Activated CD8-positive, alpha-beta T cell treated with anti-CD3 and anti-CD28 coated beads for 36 hours (primary cell): ENCODE data around the gene TBX1. TPM values are rescaled to one million over a fixed set of nuclear protein-coding genes. Genes with fewer than 3 reads are reported as not detected.
A peak's percentile ranks its signal among the peaks of the same experiment; 100 is the strongest.

ENCODE experiments used
- ATAC-seq: fragments of 200-7000 bp; cut with Tn5 transposase; one replicate; pipeline ENCODE4 v1.10.0; 2021; ENCODE audit warnings: mild to moderate bottlenecking, moderate library complexity
- CTCF ChIA-PET: fragments of 350-600 bp; sonication (Branson Sonifier 250); formaldehyde crosslinking; loops from one replicate; lab custom pipeline; 2021; ENCODE audit warnings: antibody characterized with exemption; lab: Charles Lee
- POLR2A ChIA-PET: fragments of 350-600 bp; sonication (Branson Sonifier 250); formaldehyde crosslinking; loops from one replicate; lab custom pipeline; 2021; ENCODE audit warnings: antibody characterized with exemption; lab: Charles Lee
- DNase-seq: peaks from one replicate; pipeline ENCODE4 v3.0.0-alpha.2; 2020
- H3K27ac Mint-ChIP-seq: one replicate; pipeline ENCODE4 v1.8.0; 2021; ENCODE audit warnings: mild to moderate bottlenecking, mixed read lengths
- H3K27me3 Mint-ChIP-seq: one replicate; pipeline ENCODE4 v1.8.0; 2021; ENCODE audit warnings: mixed read lengths
- H3K36me3 Mint-ChIP-seq: one replicate; pipeline ENCODE4 v1.8.0; 2021; ENCODE audit warnings: low read depth, mixed read lengths
- H3K4me1 Mint-ChIP-seq: one replicate; pipeline ENCODE4 v1.8.0; 2021; ENCODE audit warnings: low read depth, mixed read lengths
- H3K4me3 Mint-ChIP-seq: one replicate; pipeline ENCODE4 v1.8.0; 2021; ENCODE audit warnings: mild to moderate bottlenecking, moderate library complexity, mixed read lengths
- H3K9me3 Mint-ChIP-seq: one replicate; pipeline ENCODE4 v1.8.0; 2021; ENCODE audit warnings: mixed read lengths
- intact Hi-C: fragments of 100-400 bp; cut with micrococcal nuclease; formaldehyde crosslinking; loops from one replicate; pipeline ENCODE4 v1.10.0; 2022
- total RNA-seq, 2 experiments: library from RNA; stranded (reverse); gene quantifications; one replicate each; pipeline ENCODE4 v1.2.3, GENCODE V29; 2021
- TF ChIP-seq, protein P1 (sequence below): fragments of 200-600 bp; IDR thresholded peaks from one replicate; pipeline ENCODE4 v1.8.0; 2022; ENCODE audit warnings: antibody characterized with exemption, mild to moderate bottlenecking

The TBX1 gene
- total RNA-seq, 2 experiments from 2014 or later = not detected

- ATAC-seq (peak; percentile 13), DNase-seq (no peak)
- Mint-ChIP-seq H3K27ac (no peak overlapping the region), H3K4me1 (peaks cover 14% of the 10 kb centered on the region), H3K36me3 (no peaks in the 10 kb centered on the region), H3K4me3 (peak overlapping the region; percentile 55), H3K27me3 (peaks cover 53% of the 10 kb centered on the region), H3K9me3 (no peaks in the 10 kb centered on the region)
- intact Hi-C loops = no loop called here
- POLR2A ChIA-PET = no interaction called here
- CTCF ChIA-PET = interaction anchor here (1.0 to 2.0 kb wide), 4 partner anchors 35 to 145 kb away, joined by 3 to 7 read pairs (median 4); no protein-coding TSS in a partner anchor
- TF ChIP-seq, protein P1, sequence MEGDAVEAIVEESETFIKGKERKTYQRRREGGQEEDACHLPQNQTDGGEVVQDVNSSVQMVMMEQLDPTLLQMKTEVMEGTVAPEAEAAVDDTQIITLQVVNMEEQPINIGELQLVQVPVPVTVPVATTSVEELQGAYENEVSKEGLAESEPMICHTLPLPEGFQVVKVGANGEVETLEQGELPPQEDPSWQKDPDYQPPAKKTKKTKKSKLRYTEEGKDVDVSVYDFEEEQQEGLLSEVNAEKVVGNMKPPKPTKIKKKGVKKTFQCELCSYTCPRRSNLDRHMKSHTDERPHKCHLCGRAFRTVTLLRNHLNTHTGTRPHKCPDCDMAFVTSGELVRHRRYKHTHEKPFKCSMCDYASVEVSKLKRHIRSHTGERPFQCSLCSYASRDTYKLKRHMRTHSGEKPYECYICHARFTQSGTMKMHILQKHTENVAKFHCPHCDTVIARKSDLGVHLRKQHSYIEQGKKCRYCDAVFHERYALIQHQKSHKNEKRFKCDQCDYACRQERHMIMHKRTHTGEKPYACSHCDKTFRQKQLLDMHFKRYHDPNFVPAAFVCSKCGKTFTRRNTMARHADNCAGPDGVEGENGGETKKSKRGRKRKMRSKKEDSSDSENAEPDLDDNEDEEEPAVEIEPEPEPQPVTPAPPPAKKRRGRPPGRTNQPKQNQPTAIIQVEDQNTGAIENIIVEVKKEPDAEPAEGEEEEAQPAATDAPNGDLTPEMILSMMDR = no peak
These were observed 5.1 kb downstream of the TBX1 start for GRCh38 chr22:19765477-19766239.

- peaks cover 53% of the 10 kb centered on the region for H3K27me3 Mint-ChIP-seq
- no peaks in the 10 kb centered on the region for H3K9me3 Mint-ChIP-seq
- H3K4me1 Mint-ChIP-seq = peaks cover 14% of the 10 kb centered on the region
- no peaks in the 10 kb centered on the region for H3K36me3 Mint-ChIP-seq
- POLR2A ChIA-PET = no interaction called here
- intact Hi-C loops = no loop called here
- CTCF ChIA-PET = interaction anchor here (1.0 to 2.0 kb wide), 3 partner anchors 36 to 144 kb away, joined by 3 to 7 read pairs (median 3); no protein-coding TSS in a partner anchor
- DNase-seq (no peak), ATAC-seq (no peak)
- H3K4me3 Mint-ChIP-seq = no peak overlapping the region
- TF ChIP-seq, protein P1 = no peak
- H3K27ac Mint-ChIP-seq = no peak overlapping the region
These were observed 5.6 kb downstream of the TBX1 start for GRCh38 chr22:19766240-19766510.

GRCh38 chr22:19766511-19767426 lies 6.2 kb downstream of the TBX1 start:
- CTCF ChIA-PET = interaction anchor here (0.6 to 2.0 kb wide), 4 partner anchors 36 to 623 kb away, joined by 3 to 7 read pairs (median 3); no protein-coding TSS in a partner anchor
- peaks cover 50% of the 10 kb centered on the region for H3K27me3 Mint-ChIP-seq
- intact Hi-C loops = no loop called here
- TF ChIP-seq, protein P1 = peak; percentile 70
- peaks cover 11% of the 10 kb centered on the region for H3K4me1 Mint-ChIP-seq
- peak; percentile 86 for DNase-seq
- ATAC-seq = peak; percentile 86
- no peak overlapping the region for H3K27ac Mint-ChIP-seq
- POLR2A ChIA-PET = no interaction called here
- H3K4me3 Mint-ChIP-seq = peak overlapping the region; percentile 24
- H3K9me3 Mint-ChIP-seq = no peaks in the 10 kb centered on the region
- no peaks in the 10 kb centered on the region for H3K36me3 Mint-ChIP-seq

GRCh38 chr22:19767427-19768341 lies 7.1 kb downstream of the TBX1 start:
- H3K27ac Mint-ChIP-seq = no peak overlapping the region
- no peaks in the 10 kb centered on the region for H3K36me3 Mint-ChIP-seq
- TF ChIP-seq, protein P1 = no peak
- no peaks in the 10 kb centered on the region for H3K9me3 Mint-ChIP-seq
- H3K27me3 Mint-ChIP-seq = peaks cover 50% of the 10 kb centered on the region
- intact Hi-C loops = no loop called here
- peak overlapping the region; percentile 24 for H3K4me3 Mint-ChIP-seq
- CTCF ChIA-PET = interaction anchor here (0.6 kb wide), 1 partner anchor 624 kb away, joined by 3 read pairs; no protein-coding TSS in a partner anchor
- peaks cover 11% of the 10 kb centered on the region for H3K4me1 Mint-ChIP-seq
- DNase-seq (no peak), ATAC-seq (peak; percentile 41)
- POLR2A ChIA-PET = no interaction called here
